GM23338 (cell line): ENCODE results near the gene ERFE. TPM values are rescaled to one million over a fixed set of nuclear protein-coding genes. Genes with fewer than 3 reads are reported as not detected.

Experiments
- ATAC-seq: fragments of 200-7000 bp; cut with Tn5 transposase; 3 replicates; pipeline ENCODE4 v1.9.1; 2020
- DNase-seq: peaks from one replicate; pipeline ENCODE4 v3.0.0-alpha.2; 2015; ENCODE audit warnings: low spot score
- H2AFZ ChIP-seq: fragments of 200-600 bp; sonication (generic); 2 replicates; pipeline ENCODE4 v1.8.0; 2016; ENCODE audit warnings: antibody characterized with exemption, mild to moderate bottlenecking, moderate library complexity
- H3F3A ChIP-seq: fragments of 200-600 bp; sonication (generic); replicated peaks from 2 replicates; pipeline ENCODE4 v1.8.0; 2017; ENCODE audit warnings: antibody characterized with exemption, mixed run types, low read depth
- H3K27ac ChIP-seq: fragments of 200-600 bp; sonication (generic); 2 replicates; pipeline ENCODE4 v1.6.1; 2016; ENCODE audit warnings: low read depth
- H3K27me3 ChIP-seq: fragments of 200-600 bp; sonication (generic); 2 replicates; pipeline ENCODE4 v1.8.0; 2016; ENCODE audit warnings: mild to moderate bottlenecking, mixed run types, moderate library complexity; ENCODE audit not compliant: insufficient read depth
- H3K36me3 ChIP-seq: fragments of 200-600 bp; sonication (generic); 2 replicates; pipeline ENCODE4 v1.8.0; 2016; ENCODE audit warnings: mild to moderate bottlenecking; ENCODE audit not compliant: insufficient read depth
- H3K4me1 ChIP-seq: fragments of 200-600 bp; sonication (generic); 2 replicates; pipeline ENCODE4 v1.8.0; 2016; ENCODE audit warnings: mild to moderate bottlenecking, moderate library complexity; ENCODE audit not compliant: insufficient read depth
- H3K4me2 ChIP-seq: fragments of 200-600 bp; sonication (generic); 2 replicates; pipeline ENCODE4 v1.7.1; 2017; ENCODE audit warnings: mixed run types
- H3K4me3 ChIP-seq: fragments of 200-600 bp; sonication (generic); 2 replicates; pipeline ENCODE4 v1.6.1; 2016; ENCODE audit warnings: mixed run types
- H3K79me2 ChIP-seq: fragments of 200-600 bp; sonication (generic); replicated peaks from 2 replicates; pipeline ENCODE4 v1.8.0; 2017; ENCODE audit warnings: mild to moderate bottlenecking; ENCODE audit not compliant: insufficient read depth
- H3K9me2 ChIP-seq: fragments of 200-600 bp; sonication (generic); 2 replicates; pipeline ENCODE4 v1.8.0; 2017; ENCODE audit not compliant: insufficient read depth
- H4K20me1 ChIP-seq: fragments of 200-600 bp; sonication (generic); replicated peaks from 2 replicates; pipeline ENCODE4 v1.8.0; 2017; ENCODE audit warnings: mild to moderate bottlenecking; ENCODE audit not compliant: insufficient read depth
- H3K27ac Mint-ChIP-seq: 2 replicates; pipeline ENCODE4 v1.8.0; 2020; ENCODE audit warnings: inconsistent platforms, mild to moderate bottlenecking, moderate library complexity, mixed read lengths
- H3K27me3 Mint-ChIP-seq: 3 replicates; pipeline ENCODE4 v1.8.0; 2022; ENCODE audit warnings: low read depth, mild to moderate bottlenecking, moderate library complexity, mixed read lengths, inconsistent platforms; ENCODE audit not compliant: insufficient read depth, poor library complexity
- H3K36me3 Mint-ChIP-seq: 3 replicates; pipeline ENCODE4 v1.8.0; 2021; ENCODE audit warnings: low read depth, mild to moderate bottlenecking, inconsistent platforms, moderate library complexity, mixed read lengths
- H3K4me1 Mint-ChIP-seq: 3 replicates; pipeline ENCODE4 v1.8.0; 2020; ENCODE audit warnings: mild to moderate bottlenecking, inconsistent platforms, mixed read lengths
- H3K4me3 Mint-ChIP-seq: 3 replicates; pipeline ENCODE4 v1.8.0; 2021; ENCODE audit warnings: moderate library complexity, mild to moderate bottlenecking, inconsistent platforms, mixed read lengths
- H3K9me3 Mint-ChIP-seq: 3 replicates; pipeline ENCODE4 v1.8.0; 2020; ENCODE audit warnings: moderate library complexity, mild to moderate bottlenecking, inconsistent platforms, mixed read lengths
- CTCF ChIP-seq, 2 experiments: fragments of 200-600 bp in 1 of 2; sonication (generic) in 1 of 2; conservative IDR thresholded peaks; 2 replicates each; pipeline versions ENCODE4 v1.5.1 to v1.6.1; 2016 to 2017; ENCODE audit warnings: antibody characterized with exemption in 2 of 2, low read depth in 2 of 2, mild to moderate bottlenecking in 2 of 2, moderate library complexity in 1 of 2
- JUNB ChIP-seq: IDR thresholded peaks from one replicate; pipeline ENCODE4 v1.6.1; 2016; ENCODE audit warnings: antibody characterized with exemption; ENCODE audit not compliant: unreplicated experiment
- POLR2AphosphoS5 ChIP-seq: IDR thresholded peaks from 2 replicates; pipeline ENCODE4 v1.6.1; 2016; ENCODE audit warnings: antibody characterized with exemption, low read depth
- REST ChIP-seq: IDR thresholded peaks from one replicate; pipeline ENCODE4 v1.6.1; 2018; ENCODE audit warnings: antibody characterized with exemption; ENCODE audit not compliant: unreplicated experiment
- STAT1 ChIP-seq: IDR thresholded peaks from one replicate; pipeline ENCODE4 v1.6.1; 2016; ENCODE audit warnings: antibody characterized with exemption; ENCODE audit not compliant: unreplicated experiment
- ZNF114 ChIP-seq: fragments of 250-450 bp; sonication (Bioruptor Pico); IDR thresholded peaks from 2 replicates; pipeline ENCODE4 v1.5.0; 2020; ENCODE audit warnings: mild to moderate bottlenecking, moderate library complexity
- ZNF331 ChIP-seq: fragments of 250-450 bp; sonication (Bioruptor Pico); IDR thresholded peaks from 2 replicates; pipeline ENCODE4 v1.5.0; 2020; ENCODE audit warnings: low read depth, mild to moderate bottlenecking, moderate library complexity
- polyA plus RNA-seq: library from polyadenylated mRNA; unstranded; fragments of >200 nt; fragmentation: Nextera tagmentation; extraction: Ambion mirVana; gene quantifications from 2 replicates; pipeline ENCODE4 v1.2.1, GENCODE V29; 2016
- total RNA-seq: library from RNA; depleted of rRNA; stranded (reverse); fragments of >200 nt; shearing (Covaris generic); gene quantifications from 2 replicates; pipeline ENCODE4 v1.2.3, GENCODE V29; 2014
- TF ChIP-seq, protein P1 (sequence below): IDR thresholded peaks from 2 replicates; pipeline ENCODE4 v1.6.1; 2016; ENCODE audit warnings: antibody characterized with exemption
- TF ChIP-seq, protein P2 (sequence below): fragments of 250-450 bp; sonication (Bioruptor Pico); IDR thresholded peaks from 2 replicates; pipeline ENCODE4 v1.5.0; 2020; ENCODE audit warnings: mild to moderate bottlenecking, moderate library complexity

The ERFE gene
- total and polyA plus RNA-seq, 2 experiments from 2014 or later: 1.0 to 3.3 TPM

GRCh38 chr2:238150686-238151085 is 8.1 kb upstream of the ERFE start:
- Mint-ChIP-seq H3K27me3 (peaks cover 6% of the 10 kb centered on the region), H3K4me1 (peaks cover 6% of the 10 kb centered on the region), H3K4me3 (no peak overlapping the region), H3K27ac (no peak overlapping the region), H3K36me3 (no peaks in the 10 kb centered on the region), H3K9me3 (peaks cover 3% of the 10 kb centered on the region; the same call in 2 of the 3 replicates)
- Histone ChIP-seq H2AFZ (no peak overlapping the region; the same call in 1 of the 2 replicates), H3K79me2 (no peaks in the 10 kb centered on the region), H3K4me2 (no peak overlapping the region), H3F3A (no peaks in the 10 kb centered on the region), H3K4me1 (no peaks in the 10 kb centered on the region; the same call in 1 of the 2 replicates), H3K27ac (no peak overlapping the region), H3K27me3 (no peaks in the 10 kb centered on the region), H4K20me1 (no peaks in the 10 kb centered on the region), H3K9me2 (no peaks in the 10 kb centered on the region), H3K36me3 (no peaks in the 10 kb centered on the region), H3K4me3 (no peak overlapping the region)
- TF ChIP-seq ZNF331 (CRISPR knock-in tag) (no peak), REST (no peak), CTCF (conservative IDR thresholded peaks at IDR 0.05; ENCODE audit: low read depth in 2 of 2) (no peak), JUNB (no peak), STAT1 (no peak)
- TF ChIP-seq, protein P1, sequence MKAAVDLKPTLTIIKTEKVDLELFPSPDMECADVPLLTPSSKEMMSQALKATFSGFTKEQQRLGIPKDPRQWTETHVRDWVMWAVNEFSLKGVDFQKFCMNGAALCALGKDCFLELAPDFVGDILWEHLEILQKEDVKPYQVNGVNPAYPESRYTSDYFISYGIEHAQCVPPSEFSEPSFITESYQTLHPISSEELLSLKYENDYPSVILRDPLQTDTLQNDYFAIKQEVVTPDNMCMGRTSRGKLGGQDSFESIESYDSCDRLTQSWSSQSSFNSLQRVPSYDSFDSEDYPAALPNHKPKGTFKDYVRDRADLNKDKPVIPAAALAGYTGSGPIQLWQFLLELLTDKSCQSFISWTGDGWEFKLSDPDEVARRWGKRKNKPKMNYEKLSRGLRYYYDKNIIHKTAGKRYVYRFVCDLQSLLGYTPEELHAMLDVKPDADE: no peak
- no peak for DNase-seq
- no peak for ATAC-seq

DNA sequence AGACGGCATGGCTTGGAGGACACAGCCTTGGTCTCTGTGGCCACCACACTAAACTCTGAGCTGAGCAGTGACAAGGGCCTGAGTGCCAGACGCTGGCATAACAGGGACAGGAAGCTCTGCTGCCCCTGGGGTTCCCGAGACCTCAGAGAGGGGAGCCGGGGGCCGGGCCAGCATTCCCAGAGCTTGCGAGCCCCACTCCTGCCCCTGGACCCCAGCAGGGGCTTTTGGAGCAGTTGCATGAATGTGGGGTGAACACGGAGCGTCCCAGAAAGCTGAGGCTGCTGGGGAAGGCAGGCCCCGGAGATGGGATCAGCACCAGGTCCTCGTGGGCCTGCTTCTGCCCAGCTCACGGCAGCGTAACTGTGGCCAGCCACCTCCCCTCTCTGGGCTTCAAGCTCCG is 7.6 kb upstream of the ERFE start:
- H4K20me1 ChIP-seq: no peaks in the 10 kb centered on the region
- H3K9me2 ChIP-seq: no peaks in the 10 kb centered on the region
- no peaks in the 10 kb centered on the region for H3K27me3 ChIP-seq
- no peak overlapping the region for H3K27ac ChIP-seq
- H3K36me3 ChIP-seq: no peaks in the 10 kb centered on the region
- no peaks in the 10 kb centered on the region for H3F3A ChIP-seq
- no peaks in the 10 kb centered on the region; the same call in 1 of the 2 replicates for H3K4me1 ChIP-seq
- no peak overlapping the region for H3K27ac Mint-ChIP-seq
- peak overlapping the region; percentile 85 for H2AFZ ChIP-seq
- H3K4me1 Mint-ChIP-seq: peaks cover 8% of the 10 kb centered on the region
- no peak overlapping the region for H3K4me2 ChIP-seq
- no peak overlapping the region for H3K4me3 Mint-ChIP-seq
- peaks cover 8% of the 10 kb centered on the region for H3K27me3 Mint-ChIP-seq
- peaks cover 3% of the 10 kb centered on the region; the same call in 2 of the 3 replicates for H3K9me3 Mint-ChIP-seq
- H3K79me2 ChIP-seq: no peaks in the 10 kb centered on the region
- DNase-seq (no peak), ATAC-seq (peak; percentile 19)
- H3K4me3 ChIP-seq: no peak overlapping the region
- no peaks in the 10 kb centered on the region for H3K36me3 Mint-ChIP-seq
- TF ChIP-seq ZNF114 (no peak), POLR2AphosphoS5 (no peak)
- TF ChIP-seq, protein P2, sequence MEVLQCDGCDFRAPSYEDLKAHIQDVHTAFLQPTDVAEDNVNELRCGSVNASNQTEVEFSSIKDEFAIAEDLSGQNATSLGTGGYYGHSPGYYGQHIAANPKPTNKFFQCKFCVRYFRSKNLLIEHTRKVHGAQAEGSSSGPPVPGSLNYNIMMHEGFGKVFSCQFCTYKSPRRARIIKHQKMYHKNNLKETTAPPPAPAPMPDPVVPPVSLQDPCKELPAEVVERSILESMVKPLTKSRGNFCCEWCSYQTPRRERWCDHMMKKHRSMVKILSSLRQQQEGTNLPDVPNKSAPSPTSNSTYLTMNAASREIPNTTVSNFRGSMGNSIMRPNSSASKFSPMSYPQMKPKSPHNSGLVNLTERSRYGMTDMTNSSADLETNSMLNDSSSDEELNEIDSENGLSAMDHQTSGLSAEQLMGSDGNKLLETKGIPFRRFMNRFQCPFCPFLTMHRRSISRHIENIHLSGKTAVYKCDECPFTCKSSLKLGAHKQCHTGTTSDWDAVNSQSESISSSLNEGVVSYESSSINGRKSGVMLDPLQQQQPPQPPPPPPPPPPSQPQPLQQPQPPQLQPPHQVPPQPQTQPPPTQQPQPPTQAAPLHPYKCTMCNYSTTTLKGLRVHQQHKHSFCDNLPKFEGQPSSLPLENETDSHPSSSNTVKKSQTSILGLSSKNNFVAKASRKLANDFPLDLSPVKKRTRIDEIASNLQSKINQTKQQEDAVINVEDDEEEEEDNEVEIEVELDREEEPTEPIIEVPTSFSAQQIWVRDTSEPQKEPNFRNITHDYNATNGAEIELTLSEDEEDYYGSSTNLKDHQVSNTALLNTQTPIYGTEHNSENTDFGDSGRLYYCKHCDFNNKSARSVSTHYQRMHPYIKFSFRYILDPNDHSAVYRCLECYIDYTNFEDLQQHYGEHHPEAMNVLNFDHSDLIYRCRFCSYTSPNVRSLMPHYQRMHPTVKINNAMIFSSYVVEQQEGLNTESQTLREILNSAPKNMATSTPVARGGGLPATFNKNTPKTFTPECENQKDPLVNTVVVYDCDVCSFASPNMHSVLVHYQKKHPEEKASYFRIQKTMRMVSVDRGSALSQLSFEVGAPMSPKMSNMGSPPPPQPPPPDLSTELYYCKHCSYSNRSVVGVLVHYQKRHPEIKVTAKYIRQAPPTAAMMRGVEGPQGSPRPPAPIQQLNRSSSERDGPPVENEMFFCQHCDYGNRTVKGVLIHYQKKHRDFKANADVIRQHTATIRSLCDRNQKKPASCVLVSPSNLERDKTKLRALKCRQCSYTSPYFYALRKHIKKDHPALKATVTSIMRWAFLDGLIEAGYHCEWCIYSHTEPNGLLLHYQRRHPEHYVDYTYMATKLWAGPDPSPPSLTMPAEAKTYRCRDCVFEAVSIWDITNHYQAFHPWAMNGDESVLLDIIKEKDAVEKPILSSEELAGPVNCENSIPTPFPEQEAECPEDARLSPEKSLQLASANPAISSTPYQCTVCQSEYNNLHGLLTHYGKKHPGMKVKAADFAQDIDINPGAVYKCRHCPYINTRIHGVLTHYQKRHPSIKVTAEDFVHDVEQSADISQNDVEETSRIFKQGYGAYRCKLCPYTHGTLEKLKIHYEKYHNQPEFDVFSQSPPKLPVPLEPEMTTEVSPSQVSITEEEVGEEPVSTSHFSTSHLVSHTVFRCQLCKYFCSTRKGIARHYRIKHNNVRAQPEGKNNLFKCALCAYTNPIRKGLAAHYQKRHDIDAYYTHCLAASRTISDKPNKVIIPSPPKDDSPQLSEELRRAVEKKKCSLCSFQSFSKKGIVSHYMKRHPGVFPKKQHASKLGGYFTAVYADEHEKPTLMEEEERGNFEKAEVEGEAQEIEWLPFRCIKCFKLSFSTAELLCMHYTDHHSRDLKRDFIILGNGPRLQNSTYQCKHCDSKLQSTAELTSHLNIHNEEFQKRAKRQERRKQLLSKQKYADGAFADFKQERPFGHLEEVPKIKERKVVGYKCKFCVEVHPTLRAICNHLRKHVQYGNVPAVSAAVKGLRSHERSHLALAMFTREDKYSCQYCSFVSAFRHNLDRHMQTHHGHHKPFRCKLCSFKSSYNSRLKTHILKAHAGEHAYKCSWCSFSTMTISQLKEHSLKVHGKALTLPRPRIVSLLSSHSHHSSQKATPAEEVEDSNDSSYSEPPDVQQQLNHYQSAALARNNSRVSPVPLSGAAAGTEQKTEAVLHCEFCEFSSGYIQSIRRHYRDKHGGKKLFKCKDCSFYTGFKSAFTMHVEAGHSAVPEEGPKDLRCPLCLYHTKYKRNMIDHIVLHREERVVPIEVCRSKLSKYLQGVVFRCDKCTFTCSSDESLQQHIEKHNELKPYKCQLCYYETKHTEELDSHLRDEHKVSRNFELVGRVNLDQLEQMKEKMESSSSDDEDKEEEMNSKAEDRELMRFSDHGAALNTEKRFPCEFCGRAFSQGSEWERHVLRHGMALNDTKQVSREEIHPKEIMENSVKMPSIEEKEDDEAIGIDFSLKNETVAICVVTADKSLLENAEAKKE (CRISPR knock-in tag): no peak
